GM18861 (cell line): ENCODE measurements around the gene PDZD2.
A peak's percentile ranks its signal among the peaks of the same experiment; 100 is the strongest.
"Not testable (repeated sequence)": the region's sequence is repeated elsewhere in the genome, so short reads cannot be mapped to it uniquely, and the experiment has no call there.

ENCODE experiments used
- ATAC-seq: cut with Tn5 transposase; IDR thresholded peaks from one replicate; pipeline ENCODE4 v1.9.1; 2021; ENCODE audit not compliant: unreplicated experiment

Gene PDZD2

GRCh38 chr5:31767335-31768031, 128.6 kb downstream of the PDZD2 start:
- no peak for ATAC-seq

- ATAC-seq, result no peak
These were observed 129.1 kb downstream of the PDZD2 start for GRCh38 chr5:31768046-31768445.

DNA sequence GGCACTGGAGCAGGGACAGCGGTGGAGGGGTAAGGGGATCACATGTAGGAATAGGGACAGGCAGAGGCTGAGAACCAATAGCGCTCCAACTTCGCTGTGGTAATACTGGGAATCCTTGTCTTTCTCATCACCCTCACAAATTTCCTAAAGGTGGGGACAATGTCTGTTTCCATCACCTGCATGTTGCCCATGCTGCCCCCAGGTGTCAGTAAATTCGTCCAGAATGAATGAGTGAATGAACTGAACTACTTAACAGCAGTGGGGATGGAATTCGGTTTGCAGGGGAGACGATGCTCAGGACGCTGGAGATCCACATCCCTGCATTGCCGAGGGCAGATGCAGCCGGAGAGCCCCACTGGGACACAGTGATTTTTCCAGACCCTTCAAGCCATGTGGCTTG, 129.9 kb downstream of the PDZD2 start:
- no peak for ATAC-seq

DNA sequence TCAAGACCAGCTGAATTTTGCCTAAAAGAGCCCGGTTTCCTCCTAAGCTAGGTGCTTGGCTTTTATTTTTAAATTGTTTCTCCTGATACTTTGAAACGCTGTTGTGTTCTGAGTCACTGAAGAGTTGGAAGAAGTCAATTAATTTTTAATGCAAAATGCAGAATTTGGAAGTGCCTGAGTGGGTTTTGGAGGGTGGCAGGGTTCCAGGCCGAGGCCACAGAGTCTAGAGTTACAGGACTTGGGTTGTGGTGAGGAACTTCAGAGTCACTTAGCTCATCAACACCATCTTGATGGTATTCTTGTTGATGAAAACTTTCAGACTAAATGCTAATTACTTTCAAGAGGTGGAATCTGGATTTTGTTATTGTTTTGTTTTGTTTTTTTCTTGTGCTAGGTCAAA, 130.6 kb downstream of the PDZD2 start:
- ATAC-seq, result no peak

- ATAC-seq, result no peak
These were observed 131.3 kb downstream of the PDZD2 start for GRCh38 chr5:31770132-31770720.

- peak; percentile 95 for ATAC-seq
These were observed 132.1 kb downstream of the PDZD2 start for GRCh38 chr5:31770998-31771397.

GRCh38 chr5:31771500-31771899, 132.6 kb downstream of the PDZD2 start:
- ATAC-seq, result no peak

GRCh38 chr5:31776294-31776693, 137.4 kb downstream of the PDZD2 start:
- ATAC-seq, result not testable (repeated sequence)

DNA sequence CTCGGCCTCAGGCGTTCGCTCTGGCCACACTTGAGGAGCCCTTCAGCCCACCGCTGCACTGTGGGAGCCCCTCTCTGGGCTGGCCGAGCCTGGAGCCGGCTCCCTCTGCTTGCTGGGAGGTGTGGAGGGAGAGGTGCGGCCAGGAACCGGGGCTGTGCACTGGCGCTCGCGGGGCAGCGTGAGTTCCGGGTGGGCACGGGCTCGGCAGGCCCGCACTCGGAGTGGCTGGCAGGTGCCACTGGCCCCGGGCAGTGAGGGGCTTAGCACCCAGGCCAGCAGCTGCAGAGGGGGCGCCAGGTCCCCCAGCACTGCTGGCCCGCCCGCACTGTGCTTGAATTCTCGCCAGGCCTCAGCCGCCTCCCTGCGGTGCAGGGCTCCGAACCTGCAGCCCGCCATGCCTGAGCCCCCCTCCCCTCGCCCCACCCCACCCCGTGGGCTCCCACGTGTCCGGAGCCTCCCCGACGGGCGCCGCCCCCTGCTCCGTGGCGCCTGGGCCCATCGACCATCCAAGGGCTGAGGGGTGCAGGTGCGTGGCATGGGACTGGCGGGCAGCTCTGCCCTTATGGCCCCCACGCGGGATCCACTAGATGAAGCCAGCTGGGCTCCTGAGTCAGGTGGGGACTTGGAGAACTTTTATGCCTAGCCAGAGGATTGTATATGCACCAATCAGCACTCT, 138.2 kb downstream of the PDZD2 start:
- no peak for ATAC-seq

DNA sequence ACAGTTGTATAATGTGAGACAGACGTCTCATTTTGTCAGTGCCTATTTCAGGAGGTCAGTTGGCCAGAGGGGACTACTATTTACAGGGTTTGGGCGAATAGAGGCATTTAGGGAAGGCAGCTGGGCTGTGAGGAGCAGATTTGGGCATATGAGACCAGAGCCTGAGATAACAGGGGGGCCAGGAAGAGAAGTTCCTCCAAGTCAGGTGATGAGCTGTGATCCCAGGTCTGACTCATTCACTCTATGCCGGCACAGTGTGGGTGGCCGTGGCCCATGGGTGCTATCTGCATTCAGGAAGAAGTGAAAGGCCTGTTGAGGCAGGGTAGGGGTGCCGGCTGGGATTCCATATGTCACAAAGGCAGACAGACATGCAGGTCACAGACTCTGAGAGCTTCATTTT, 142.8 kb downstream of the PDZD2 start:
- ATAC-seq, result no peak

- ATAC-seq, result no peak
These were observed 144.2 kb downstream of the PDZD2 start for GRCh38 chr5:31783086-31783645.

DNA sequence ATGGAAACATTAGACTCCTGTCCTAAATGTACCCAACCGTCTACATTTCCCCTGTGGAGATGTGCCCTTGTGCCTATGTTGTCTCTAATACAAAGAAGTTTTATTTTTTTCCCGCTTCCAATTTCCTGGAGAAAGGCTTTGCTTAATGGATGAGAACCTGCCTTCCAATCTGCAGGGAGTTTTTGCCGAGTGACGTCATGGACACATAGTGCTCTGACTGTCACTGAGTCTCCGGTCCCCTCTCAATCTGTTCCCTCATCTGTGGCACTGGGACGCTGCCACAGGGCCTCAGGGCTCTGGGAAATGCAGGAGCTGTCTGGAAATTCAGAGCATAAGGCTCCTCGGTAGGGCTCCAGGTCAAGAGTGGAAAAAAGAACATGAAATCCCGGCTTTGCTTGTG, 144.8 kb downstream of the PDZD2 start:
- ATAC-seq, result no peak

- ATAC-seq, result no peak
These were observed 147.2 kb downstream of the PDZD2 start for GRCh38 chr5:31786090-31786631.

DNA sequence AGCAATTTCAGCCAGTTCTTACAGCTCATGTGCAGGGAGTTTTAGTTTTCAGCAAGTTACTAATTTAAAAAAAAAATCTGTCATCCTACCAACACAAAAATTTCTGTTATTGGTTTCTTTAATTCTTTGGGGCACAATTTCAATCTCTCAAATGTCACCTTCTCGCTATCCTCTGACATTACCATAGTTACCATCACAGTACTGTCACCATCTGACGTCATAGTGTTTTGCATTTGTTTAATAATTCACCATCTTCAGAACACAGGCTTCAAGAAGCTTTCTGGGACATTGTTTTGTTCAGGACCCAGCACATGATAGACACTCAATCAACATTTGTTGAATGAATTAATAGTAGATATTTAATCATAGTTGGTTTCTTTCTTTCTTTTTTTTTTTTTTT, 155.1 kb downstream of the PDZD2 start:
- ATAC-seq, result no peak

DNA sequence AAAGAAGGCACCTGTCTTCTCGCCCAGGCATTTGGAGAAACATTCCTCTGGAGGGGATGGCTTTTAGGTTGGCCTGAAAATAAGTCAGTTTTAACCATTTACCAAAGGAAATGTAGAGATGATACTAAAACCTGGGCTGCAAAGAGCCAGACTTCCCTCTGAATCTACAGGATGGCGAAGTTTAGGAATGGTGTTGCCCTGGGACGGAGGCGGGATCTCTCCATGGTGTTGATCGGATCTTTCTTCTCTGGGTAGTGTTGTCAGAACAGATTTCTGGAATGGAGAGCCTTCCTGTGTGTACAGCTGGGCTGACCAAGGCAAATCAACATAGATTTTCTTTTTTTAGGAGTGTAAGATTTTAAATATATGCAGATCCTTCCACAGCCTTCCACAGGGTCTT, 159.2 kb downstream of the PDZD2 start:
- no peak for ATAC-seq

- ATAC-seq, result no peak
These were observed 161.4 kb downstream of the PDZD2 start for GRCh38 chr5:31800351-31800750.

- ATAC-seq, result no peak
These were observed 167.0 kb downstream of the PDZD2 start for GRCh38 chr5:31805785-31806400.

DNA sequence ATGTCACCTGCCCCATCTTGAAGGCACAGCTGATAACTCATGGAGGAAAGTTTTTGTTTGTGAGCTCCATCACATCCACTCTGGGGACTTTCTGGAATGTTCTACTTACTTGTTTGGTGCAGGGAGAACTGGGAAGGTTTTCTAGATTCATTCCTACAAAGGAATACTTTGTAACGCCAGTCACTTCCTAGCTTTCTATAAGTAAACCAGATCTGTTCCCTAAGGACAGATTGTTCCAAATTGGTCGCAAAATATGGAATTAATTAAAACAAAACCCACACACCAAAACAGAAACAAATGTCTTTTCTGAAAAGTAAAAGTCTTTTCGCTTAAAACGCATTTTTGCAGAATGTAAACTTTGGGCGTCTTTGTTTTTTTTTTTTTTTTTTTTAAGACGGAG, 167.6 kb downstream of the PDZD2 start:
- no peak for ATAC-seq

DNA sequence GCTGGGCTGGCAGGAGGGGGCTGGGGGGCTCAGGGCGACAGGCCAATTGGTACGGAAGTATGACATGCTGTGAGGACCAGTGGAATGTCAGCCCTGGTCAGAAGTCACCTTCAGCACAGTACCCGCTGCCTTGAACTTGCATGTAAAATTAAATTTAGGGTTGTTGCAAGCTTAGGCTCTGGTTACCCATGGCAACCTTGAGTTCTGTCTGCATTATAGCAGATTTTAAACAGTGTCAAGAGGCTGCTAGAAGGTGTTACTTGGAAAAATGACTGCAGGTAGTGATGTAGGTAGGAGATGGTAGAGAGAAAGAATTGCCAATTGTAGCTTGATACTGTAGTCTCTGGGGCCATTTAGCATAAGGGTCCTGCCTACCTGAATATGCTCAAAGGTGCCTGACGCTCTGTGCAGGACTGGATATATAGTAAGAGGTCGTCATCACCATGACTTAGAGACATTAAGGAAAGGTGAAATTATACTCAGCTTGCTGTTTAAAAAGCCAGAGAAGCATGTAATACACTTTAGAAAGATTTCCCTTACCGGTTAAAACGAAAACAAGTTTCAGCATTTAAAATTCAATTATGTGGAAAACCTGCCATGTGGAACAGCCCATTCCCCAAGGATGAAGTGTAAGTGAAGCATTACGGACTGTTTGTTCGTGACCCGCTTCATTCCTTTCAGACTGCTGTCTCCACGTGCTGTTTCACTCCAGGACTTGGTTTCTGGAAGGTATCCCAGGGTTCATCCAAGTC, 169.0 kb downstream of the PDZD2 start:
- no peak for ATAC-seq

- no peak for ATAC-seq
These were observed 170.3 kb downstream of the PDZD2 start for GRCh38 chr5:31809050-31809870.
